Keratinocyte (primary cell): ENCODE measurements around the gene CRB2.

Source experiments
- CTCF ChIP-seq, 3 experiments: IDR thresholded peaks in 1 of 3; conservative IDR thresholded peaks in 1 of 3; optimal IDR thresholded peaks in 1 of 3; 2 replicates in 2 of 3; 3 replicates in 1 of 3; pipeline versions ENCODE3 to v1.5.1; 2011; ENCODE audit warnings: low read length in 3 of 3, mild to moderate bottlenecking in 3 of 3, moderate library complexity in 2 of 3, control low read depth in 1 of 3, inconsistent platforms in 1 of 3; ENCODE audit not compliant: insufficient read depth in 2 of 3; ENCODE audit errors: extremely low read depth in 1 of 3
- EZH2 ChIP-seq: IDR thresholded peaks from one replicate; pipeline ENCODE4 v1.6.1; 2012; ENCODE audit warnings: inconsistent platforms, mild to moderate bottlenecking, low read length, moderate library complexity

GRCh38 chr9:123354806-123355508, 1.0 kb upstream of the CRB2 start:
- TF ChIP-seq CTCF (optimal IDR thresholded peaks at IDR 0.05 in 1 of 3, IDR thresholded peaks at IDR 0.05 in 1 of 3, conservative IDR thresholded peaks at IDR 0.05 in 1 of 3; ENCODE audit: extremely low read depth in 1 of 3, insufficient read depth in 2 of 3, low read length in 3 of 3) (no peak), EZH2 (peak; percentile 0)
